NCI-H1092 treated with DMSO at 0.1 percent for 48 hours (cell line): Measurements from ENCODE around the gene LIMK2.
"Not testable (repeated sequence)": the region's sequence is repeated elsewhere in the genome, so short reads cannot be mapped to it uniquely, and the experiment has no call there.

ENCODE experiments used
- DNase-seq: peaks from one replicate; lab custom pipeline; 2025; lab: John Stamatoyannopoulos, UW

LIMK2 gene

DNA sequence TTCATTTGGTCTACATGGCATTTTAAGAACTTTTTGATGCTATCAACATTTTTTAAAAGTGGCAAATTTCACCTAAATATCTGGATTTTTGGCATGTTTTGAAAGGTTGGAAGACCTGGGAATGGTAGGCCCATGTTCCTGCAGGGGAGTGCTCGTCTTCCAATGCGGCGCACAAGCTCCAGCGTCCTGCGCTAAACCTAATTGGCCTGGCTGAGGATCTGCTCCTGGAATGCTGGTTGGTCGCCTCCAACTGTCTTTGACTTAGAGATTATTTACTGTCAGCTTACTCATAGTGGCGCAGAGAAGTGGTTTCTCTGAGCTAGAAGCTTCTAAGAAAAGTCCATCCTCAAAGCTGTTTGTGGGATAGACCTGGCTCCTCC lies 626 bp upstream of the LIMK2 start:
- no peak for DNase-seq

DNA sequence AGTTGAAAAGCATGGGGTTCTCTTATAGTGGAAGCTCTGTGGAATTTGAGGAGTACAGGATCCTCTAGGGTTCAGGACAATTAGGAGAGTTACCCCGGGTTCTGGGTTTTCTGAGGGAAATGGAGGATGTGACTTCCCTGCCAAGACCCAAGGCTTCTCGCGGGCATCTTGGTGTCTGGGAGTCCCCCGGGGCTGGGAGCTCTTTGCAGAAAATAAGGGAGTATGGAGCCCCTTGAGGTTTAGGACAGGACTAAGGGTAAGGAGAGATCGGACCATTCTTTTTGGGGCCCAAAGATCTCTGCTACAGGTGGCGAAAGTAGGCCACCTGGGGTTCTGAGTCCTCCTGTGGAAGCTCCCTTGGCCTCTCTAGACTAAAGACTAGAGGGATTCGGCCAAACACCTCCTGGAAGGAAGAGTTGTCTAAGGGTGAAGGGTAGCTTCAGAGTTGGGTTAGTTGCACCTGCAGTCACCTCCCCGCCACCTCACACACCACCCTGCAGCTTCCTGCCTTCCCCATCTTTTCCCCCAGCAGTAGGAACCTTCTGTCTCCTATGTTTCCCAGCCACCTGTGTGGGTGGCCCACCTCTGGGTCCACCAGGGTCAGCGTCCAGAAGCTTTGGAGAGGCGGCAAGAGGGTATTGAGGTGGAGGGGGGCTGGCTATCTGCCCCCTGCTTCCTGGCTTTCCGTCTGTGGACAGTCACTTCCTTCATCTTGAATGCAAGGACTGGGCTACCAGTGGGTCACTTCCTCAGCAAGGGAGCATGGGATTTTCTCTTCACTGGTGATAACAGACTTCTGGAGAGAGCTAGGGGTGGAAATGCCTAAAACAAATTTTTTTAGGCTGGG lies 908 bp downstream of the LIMK2 start:
- DNase-seq = no peak

DNA sequence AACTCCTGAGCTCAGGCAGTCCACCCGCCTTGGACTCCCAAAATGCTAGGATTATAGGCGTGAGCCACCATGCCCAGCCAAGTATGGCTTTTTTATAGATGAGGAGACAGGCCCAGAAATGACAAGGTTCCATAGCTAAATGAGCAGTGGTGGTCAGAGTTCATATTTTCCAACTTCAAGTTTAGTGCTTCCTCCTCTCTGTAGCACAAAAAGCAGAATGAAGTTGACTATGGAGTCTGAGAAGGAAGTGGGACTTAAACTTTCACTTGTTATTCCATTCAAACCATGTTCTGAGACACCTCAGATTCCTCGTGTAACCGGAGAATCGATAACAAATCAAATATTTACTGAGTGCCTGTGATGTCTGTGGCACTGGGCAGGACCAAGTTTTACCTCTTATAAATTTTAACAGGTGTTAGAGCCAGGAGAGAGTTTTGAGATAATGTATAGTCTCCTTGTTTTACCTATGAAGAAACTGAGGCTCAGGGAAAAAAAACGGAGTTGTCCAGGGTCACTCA lies 3.0 kb downstream of the LIMK2 start:
- DNase-seq = no peak

DNA sequence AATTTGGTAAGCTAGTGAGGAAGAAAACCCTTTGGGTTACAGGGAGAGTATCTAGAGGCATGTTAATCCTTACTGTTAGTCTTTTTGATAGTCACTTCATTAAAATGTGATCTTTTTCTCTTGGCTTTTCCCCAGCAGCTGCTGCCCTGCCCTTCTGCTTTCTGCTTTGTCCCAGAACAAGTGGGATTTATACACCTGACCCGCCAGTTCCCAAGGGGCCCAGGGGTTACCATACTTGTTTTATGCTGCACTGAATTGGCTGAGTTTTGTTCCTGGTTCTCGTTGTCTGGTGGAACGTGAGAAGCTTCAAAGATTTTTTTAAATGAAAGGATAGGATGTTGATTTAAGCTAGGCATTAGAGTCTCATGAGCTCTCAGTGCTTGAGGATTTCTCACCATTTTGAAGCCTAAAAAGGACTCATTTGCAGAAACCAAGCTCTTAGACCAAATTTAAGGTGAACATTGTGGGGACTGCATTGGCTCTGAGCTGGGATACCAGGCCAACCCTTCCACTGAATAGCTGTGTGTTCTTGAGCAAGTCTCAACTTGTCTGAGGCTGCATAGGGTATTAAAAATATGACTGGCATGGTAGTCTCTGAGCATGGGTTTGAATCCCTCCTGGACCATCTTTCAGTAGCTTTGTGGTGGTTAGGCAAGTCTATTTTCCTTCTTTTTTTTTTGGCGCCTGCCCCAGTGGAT lies 6.6 kb downstream of the LIMK2 start:
- no peak for DNase-seq

DNA sequence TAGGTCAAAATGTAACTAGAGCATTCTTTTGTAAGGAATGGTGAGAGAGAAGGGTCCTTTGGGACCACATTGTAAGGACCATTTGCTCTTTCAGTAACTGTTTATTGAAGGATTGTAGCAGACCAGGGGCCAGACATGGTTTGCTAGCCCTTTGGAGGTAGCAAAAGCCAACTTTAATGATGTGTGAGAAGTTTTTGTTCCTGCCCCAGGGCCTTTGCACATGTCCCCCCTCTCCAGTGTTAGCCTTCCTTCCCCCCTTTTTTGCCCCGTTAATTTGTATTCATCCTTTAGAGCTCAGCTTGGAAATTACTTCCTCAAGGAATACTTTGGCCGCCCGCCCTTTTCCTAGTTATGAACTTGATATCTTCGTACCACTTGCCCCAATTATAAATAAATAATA lies 9.0 kb downstream of the LIMK2 start:
- DNase-seq = no peak

DNA sequence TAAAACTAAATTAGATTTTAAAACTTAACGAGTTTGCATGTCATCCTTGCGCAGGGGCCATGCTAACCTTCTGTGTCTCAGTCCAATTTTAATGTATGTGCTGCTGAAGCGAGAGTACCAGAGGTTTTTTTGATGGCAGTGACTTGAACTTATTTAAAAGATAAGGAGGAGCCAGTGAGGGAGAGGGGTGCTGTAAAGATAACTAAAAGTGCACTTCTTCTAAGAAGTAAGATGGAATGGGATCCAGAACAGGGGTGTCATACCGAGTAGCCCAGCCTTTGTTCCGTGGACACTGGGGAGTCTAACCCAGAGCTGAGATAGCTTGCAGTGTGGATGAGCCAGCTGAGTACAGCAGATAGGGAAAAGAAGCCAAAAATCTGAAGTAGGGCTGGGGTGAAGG lies 10.6 kb downstream of the LIMK2 start:
- DNase-seq = no peak

DNA sequence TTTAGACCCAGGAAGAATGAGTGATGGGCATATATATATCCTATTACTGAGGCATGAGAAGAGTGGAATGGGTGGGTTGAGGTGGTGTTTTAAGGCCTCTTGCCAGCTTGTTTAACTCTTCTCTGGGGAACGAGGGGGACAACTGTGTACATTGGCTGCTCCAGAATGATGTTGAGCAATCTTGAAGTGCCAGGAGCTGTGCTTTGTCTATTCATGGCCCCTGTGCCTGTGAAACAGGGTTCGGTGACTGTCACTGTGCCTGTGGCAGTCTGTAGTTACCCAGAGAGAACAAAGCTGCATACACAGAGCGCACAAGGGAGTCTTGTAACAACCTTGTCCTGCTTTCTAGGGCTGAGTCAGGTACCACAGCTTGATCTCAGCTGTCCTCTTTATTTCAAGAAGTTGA lies 11.7 kb downstream of the LIMK2 start:
- no peak for DNase-seq

DNA sequence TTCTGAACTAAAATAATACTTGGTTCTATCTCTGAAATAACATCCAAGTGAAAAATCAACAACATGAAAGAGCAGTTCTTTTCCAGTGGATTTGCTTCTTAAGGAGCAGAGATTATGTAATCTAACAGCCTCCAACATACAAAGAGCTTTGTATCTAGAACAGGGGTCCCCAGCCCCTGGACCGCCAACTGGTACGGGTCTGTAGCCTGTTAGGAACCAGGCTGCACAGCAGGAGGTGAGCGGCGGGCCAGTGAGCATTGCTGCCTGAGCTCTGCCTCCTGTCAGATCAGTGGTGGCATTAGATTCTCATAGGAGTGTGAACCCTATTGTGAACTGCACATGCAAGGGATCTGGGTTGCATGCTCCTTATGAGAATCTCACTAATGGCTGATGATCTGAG lies 12.6 kb downstream of the LIMK2 start:
- DNase-seq = not testable (repeated sequence)

DNA sequence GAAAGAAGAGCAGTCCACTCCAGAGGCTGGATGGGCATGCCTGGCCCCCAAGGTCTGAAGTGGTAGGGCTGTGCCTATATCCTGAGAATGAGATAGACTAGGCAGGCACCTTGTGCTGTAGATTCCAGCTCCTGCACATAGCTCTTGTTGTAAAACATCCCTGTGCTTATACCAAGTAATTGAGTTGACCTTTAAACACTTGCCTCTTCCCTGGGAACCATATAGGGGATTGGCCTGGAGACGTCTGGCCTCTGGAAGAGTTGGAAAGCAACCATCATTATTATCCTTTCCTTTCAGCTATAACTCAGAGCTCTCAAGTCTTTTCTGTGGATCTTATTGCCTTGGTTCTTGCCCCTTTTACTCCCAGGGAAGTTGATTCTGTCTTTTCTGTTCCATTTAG lies 15.1 kb downstream of the LIMK2 start:
- no peak for DNase-seq

DNA sequence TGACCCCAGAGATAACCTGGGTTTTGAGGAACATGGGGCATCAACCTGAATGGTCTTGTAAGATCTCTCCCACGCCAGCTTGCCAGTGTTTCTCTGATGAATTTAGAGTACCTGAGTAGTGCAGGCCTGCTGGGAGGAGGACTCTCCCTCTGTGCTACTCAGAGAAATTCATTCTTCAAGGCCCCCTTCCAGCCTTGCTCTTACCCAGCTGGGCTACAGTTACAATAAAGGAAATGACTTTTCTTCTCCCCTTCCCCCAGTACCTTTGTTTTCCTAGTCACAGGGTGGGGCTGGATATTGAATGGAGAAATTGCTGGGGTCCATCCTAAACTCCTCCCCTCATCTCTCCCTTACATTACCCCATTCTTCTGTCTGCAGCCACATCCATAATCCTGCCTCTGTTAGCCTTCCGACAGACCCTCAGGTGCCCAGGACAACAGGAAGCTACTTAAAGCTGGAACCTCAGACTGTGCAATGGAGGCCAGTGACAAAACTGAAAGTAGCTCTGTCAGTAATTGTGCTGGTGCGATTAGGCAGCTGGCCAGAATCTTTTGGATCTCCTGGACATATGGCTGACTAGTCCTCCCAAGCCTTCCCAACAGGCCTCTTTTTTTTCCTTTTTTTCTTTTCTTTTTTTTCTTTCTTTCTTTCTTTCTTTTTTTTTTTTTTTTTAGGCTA lies 17.4 kb downstream of the LIMK2 start:
- peak; percentile 4 for DNase-seq

DNA sequence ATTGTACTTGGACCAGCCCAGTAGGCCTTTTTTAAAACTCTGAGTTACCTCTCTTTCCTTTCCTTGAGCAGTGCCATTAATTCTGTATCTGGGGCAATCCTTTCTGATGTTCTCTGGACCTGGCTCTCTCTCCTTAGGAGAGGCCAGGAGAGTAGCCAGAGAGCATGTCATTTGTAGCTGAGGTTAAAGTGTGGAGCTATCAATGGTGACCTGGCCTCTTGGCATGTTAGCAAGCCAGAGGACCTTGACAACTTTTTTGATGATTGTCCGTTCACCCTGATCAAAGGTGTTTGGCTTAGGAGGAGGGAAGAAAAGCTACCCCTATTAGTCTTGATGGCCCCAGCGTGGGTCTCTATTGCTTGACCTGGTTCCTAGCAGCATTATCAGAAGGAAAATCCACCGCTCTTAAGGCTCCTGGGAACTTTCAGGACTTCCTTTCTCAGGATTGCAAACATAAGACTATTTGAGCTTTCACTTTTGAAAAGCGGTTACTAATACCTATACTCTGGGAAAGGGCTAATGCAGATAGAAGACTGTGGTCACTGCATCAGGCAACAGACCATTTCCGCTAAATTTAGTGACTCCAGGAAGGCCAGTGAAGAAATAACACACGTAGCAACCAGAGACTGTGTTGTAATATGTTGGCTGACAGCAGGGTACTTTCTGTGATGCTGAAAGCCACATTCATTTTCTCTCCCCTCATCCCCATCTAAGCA lies 18.2 kb downstream of the LIMK2 start:
- no peak for DNase-seq

DNA sequence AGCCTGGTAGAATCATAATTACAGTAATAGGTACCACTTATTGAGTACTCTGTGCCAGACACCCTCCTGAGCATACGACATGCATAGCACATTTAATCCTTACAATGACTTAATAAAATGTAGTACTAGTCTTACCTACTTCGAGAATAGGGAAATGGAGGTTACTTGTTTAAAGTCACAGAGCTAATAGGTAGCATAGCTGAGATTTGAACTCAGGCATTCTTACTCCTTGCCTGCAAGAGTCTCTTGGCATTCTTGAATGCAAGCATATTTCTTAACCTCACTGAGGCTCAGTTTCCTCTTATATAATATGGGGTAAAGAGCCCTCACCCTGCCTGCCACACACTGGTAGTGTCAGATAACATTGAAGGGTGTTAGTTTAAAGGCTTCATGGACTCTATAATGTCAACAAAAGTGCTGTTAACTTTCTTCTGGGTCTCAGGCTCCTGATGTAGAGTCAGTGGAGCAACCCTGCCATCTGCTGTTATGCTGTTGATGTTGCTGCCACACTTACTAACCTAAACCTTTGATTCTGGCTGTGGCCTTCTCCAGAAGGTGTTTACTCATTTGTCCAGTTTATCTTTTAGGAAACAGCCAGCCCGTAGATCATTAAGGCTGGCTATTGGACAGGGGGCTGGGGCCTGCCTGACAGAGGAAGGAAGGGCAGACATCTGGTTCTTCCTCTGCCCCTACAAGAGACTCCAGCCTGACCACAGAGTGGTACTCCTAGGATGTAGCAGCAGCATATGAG lies 18.9 kb downstream of the LIMK2 start:
- DNase-seq = no peak

DNA sequence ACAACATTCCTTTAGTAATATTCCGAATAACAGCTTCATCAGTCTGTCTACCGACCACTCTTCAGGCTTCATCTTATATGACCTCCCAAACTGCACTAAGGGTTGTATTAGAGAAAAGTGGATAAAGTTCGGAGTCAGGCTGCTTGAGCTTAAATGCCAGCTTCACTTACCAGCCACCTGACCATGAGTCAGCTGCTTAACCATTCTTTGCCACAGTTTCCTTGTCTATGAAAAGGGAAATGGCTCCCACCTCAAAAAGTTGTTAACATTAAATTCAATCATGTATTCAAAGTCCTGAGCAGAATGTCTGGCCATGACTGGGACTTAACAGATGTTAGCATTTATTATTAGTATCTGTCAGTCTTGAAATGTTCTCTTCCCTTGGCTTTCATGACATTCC lies 20.9 kb downstream of the LIMK2 start:
- no peak for DNase-seq

DNA sequence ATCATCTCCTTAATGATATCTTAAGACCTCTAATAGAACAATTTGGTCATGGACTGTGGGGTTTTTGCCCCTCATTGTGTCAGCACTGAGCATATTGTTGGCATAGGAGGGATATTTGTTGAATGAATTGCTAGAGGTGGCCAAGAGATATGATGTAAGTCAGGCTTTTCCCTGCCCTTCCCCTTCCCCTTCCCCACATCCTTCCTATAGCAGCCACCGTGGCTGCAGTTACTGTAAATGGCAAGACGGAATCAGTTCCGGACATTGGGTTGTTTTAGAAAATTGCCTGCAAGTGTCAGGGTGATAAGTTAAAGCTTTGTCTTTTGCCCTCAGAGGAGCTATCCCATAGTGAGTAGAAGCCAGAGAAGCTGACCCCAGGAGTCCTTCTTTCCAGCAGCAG lies 23.0 kb downstream of the LIMK2 start:
- no peak for DNase-seq

DNA sequence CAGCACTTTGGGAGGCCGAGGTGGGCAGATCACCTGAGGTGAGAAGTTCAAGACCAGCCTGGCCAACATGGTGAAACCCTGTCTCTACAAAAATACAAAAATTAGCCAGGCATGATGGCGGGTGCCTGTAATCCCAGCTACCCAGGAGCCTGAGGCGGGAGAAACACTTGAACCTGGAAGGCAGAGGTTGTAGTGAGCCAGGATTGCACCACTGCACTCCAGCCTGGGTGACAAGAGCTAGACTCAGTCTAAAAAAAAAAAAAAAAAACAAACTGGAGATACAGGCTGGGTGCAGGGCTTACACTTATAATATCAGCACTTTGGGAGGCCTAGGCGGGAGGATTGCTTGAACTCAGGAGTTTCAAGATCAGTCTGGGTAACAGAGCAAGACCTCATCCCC lies 23.9 kb downstream of the LIMK2 start:
- DNase-seq = not testable (repeated sequence)

DNA sequence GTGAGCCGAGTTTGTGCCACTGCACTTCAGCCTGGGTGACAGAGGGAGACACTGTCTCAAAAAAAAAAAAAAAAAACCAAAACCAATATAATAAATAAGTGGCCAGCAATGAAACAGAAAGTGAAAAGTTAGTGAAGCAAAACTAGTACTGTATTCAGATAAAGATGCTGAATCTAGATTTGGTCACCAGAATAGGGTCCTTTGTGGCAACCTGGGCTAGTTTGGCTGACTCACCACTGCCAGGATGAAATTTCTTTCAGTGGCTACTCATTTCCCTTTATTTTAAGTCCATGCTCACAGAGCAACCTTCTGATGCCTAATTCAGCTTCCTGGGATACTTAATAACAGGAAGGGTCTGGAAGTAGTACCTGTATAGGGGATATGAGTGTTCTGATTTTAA lies 26.0 kb downstream of the LIMK2 start:
- no peak for DNase-seq

DNA sequence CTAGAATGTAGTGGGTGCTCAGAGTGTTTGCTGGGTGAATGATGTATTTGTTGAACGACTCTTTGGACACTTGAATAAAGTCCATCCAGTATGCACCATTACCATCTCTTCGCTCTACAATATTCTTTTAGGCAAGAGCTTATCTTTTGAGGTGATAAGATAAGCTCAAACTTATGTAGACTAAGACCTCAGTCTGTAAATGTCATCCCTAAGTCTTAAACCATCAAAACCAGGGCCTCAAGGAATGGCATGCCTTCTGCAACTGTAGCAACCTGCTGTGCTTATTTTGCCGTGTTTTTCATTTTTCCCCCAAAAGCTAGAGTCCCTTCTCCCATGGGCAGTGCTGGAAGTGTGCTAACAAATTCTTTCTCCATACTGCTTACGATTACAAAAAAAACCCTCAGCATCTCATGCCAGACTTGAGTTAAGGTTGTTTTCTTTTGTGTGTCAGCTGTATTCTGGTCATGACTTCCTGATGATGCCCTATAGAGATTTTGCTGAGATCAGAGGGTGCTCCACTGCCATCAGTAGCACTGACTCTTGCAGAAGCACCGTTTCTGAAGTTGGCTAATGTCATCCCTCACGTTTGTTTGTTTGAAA lies 27.8 kb downstream of the LIMK2 start:
- no peak for DNase-seq

DNA sequence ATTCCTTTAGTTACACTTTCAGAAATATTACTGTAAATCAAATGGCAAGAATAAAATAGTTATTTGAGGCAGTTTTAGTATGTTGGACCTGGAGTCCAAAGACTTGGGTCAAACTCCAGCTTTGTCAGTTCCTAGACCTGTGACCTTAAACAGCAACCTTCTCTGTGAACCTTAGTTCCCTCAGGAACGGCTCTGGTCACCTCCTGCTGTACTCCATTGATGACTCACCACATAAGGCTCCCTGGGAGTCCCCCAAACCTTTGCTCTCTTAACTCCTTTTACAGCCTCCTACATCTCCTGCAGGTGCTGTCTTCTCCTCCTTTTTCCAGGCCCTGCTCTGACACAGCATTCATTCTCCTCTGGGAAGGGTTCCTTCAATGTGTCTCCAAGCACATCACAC lies 29.1 kb downstream of the LIMK2 start:
- no peak for DNase-seq

DNA sequence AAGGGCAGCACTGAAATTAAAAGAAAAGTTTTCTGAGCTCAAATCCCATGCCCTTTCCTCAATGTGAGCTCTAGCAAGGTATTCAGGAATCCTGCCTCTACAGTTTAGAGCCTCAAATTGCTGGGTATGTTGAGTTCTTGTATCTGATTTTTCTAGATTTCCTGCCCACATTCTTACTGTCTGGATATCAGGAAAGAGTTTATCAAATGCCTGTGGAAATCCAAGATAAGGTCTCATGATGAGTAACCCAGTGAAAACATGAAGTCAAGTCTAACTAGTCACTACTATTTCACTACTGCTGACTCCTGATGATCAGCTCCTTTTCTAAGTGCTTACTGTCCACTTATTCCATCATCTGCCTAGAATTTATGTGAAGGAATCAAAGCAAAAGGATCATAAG lies 29.8 kb downstream of the LIMK2 start:
- DNase-seq = no peak

DNA sequence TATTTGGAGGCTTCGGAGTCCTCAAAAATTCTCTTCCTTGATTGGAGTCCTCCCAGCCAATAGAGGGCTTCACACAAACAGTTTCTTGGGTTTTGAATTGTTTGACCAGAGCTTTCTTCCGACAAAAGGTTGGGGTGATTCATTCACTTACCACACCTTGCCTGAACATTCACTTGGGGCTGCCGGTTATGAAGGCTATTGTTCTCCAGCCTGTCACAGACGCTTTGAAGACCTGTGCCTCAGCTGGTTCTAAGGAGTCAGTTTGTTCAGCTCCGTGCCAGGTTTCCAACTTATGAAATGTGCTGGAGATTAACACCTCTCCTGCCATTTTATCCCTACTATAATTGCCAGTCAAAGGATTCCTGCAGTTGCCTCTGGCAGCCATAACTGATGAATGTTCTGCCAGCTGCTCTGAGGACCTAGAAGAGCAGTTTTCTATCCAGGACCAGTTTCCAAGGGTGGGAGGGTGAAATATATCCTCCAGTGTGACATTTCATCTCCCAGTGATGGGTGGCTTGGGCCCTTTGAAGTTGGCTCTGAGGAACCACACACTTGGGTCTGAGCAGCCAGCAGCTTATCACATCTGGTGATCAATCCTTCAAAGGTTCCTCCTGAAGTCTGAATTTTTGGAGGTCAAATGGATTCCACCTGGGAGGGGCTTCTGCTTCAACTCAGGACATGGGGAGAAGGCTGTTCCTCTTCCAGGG lies 31.4 kb downstream of the LIMK2 start:
- DNase-seq = no peak
